ENCODE data around the gene SPATA31D1. TPM values are rescaled to one million over a fixed set of nuclear protein-coding genes. Genes with fewer than 3 reads are reported as not detected.
A peak's percentile ranks its signal among the peaks of the same experiment; 100 is the strongest.
"Not testable (repeated sequence)": the region's sequence is repeated elsewhere in the genome, so short reads cannot be mapped to it uniquely, and the experiment has no call there.

Gene SPATA31D1
- total RNA-seq (2021; fragmentation: NEBNext Ultra II Directional; extraction: Animal tissue kit (Norgen Biotek cat#: 25700)), result not detected
- long read RNA-seq, result 0 reads

- DNase-seq; H3K4me1 Mint-ChIP-seq (ENCODE audit: low read depth); H3K4me3 Mint-ChIP-seq; H3K9me3 Mint-ChIP-seq; H3K36me3 Mint-ChIP-seq (ENCODE audit: low read depth); H3K27ac Mint-ChIP-seq: not testable (repeated sequence)
- H3K27me3 Mint-ChIP-seq (ENCODE audit: insufficient read depth), result peaks cover 14% of the 10 kb centered on the region
Measured at GRCh38 chr9:81988472-81988871, at the start of gene SPATA31D1. Gene SPATA31D1, plus strand, starts transcription at chr9:81988772. Its CDS starts 47 bp downstream, at chr9:81988819.

GRCh38 chr9:81943393-81943792 is 45.2 kb upstream of the SPATA31D1 start, which contains the start of gene SPATA31D3:
Gene SPATA31D3, plus strand, starts transcription at chr9:81943500. Its CDS starts 86 bp downstream, at chr9:81943586.
- DNase-seq; H3K27ac Mint-ChIP-seq; H3K36me3 Mint-ChIP-seq (ENCODE audit: low read depth); H3K27me3 Mint-ChIP-seq (ENCODE audit: insufficient read depth); H3K9me3 Mint-ChIP-seq; H3K4me3 Mint-ChIP-seq; H3K4me1 Mint-ChIP-seq (ENCODE audit: low read depth): not testable (repeated sequence)

- not testable (repeated sequence) for H3K36me3 Mint-ChIP-seq (ENCODE audit: low read depth); DNase-seq; H3K27me3 Mint-ChIP-seq (ENCODE audit: insufficient read depth); H3K27ac Mint-ChIP-seq; H3K4me1 Mint-ChIP-seq (ENCODE audit: low read depth); H3K4me3 Mint-ChIP-seq; H3K9me3 Mint-ChIP-seq
Measured at GRCh38 chr9:81948650-81949049, 39.9 kb upstream of the SPATA31D1 start.

DNA sequence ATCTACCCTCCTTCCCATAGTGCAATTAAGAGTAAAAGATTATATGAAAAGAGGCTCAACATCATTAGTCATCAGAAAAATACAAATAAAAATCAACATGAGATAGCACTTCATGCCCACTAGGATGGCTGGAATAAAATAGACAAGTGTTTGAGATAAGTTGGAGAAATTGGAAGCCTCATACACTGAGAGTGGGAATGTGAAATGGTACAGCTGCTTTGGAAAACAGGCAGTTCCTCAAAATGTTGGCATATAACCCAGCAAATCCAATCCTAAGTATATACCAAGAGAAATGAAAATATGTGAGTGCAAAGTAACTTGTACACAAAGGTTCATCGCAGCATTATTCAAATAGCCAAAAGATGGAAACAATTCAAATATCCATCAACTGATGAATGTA is 35.5 kb upstream of the SPATA31D1 start:
- Mint-ChIP-seq H3K4me3 (no peak overlapping the region), H3K9me3 (peaks cover 32% of the 10 kb centered on the region), H3K27me3 (ENCODE audit: insufficient read depth) (no peaks in the 10 kb centered on the region; the same call in 1 of the 2 replicates), H3K36me3 (ENCODE audit: low read depth) (peaks cover 16% of the 10 kb centered on the region), H3K4me1 (ENCODE audit: low read depth) (no peaks in the 10 kb centered on the region), H3K27ac (no peak overlapping the region)
- no peak for DNase-seq
- TF ChIP-seq CTCF (IDR thresholded peaks at IDR 0.05), result no peak

GRCh38 chr9:81955625-81956024 is 32.9 kb upstream of the SPATA31D1 start:
- Mint-ChIP-seq H3K9me3 (peaks cover 32% of the 10 kb centered on the region), H3K27me3 (ENCODE audit: insufficient read depth) (peaks cover 4% of the 10 kb centered on the region; the same call in 1 of the 2 replicates), H3K4me1 (ENCODE audit: low read depth) (no peaks in the 10 kb centered on the region), H3K4me3 (no peak overlapping the region), H3K36me3 (ENCODE audit: low read depth) (peaks cover 16% of the 10 kb centered on the region), H3K27ac (no peak overlapping the region)
- DNase-seq, result no peak
- no peak for TF ChIP-seq CTCF (IDR thresholded peaks at IDR 0.05)

- TF ChIP-seq CTCF (IDR thresholded peaks at IDR 0.05), result no peak
- no peak overlapping the region for H3K4me3 Mint-ChIP-seq
- DNase-seq, result peak; percentile 18
- H3K27ac Mint-ChIP-seq, result no peak overlapping the region
- H3K27me3 Mint-ChIP-seq (ENCODE audit: insufficient read depth), result peaks cover 3% of the 10 kb centered on the region
- no peaks in the 10 kb centered on the region for H3K36me3 Mint-ChIP-seq (ENCODE audit: low read depth)
- H3K9me3 Mint-ChIP-seq, result no peaks in the 10 kb centered on the region
- peaks cover 7% of the 10 kb centered on the region; the same call in 1 of the 2 replicates for H3K4me1 Mint-ChIP-seq (ENCODE audit: low read depth)
Measured at GRCh38 chr9:81964218-81965171, 24.1 kb upstream of the SPATA31D1 start.

DNA sequence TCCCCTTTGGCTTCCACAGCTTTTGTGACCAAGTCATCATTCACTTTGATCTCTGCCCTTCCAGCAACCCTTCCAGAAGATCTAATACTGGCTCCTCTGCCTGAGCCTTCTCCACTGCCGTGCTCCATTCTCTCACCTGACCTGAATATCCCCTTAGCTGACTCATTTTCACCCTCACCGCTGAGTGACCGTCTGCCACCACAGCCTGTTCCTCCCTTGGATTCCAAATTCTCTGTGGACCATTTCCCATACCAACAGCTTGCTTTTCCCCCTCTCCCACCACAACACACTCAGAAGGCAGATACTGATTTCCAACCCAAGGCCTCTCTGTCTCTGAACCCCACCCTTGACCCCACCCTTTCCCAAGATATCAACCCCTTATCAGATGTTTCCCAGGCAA is 20.5 kb upstream of the SPATA31D1 start:
- no peak for TF ChIP-seq CTCF (IDR thresholded peaks at IDR 0.05)

More for the DNA sequence above, 20.5 kb upstream of the SPATA31D1 start:
- H3K27ac Mint-ChIP-seq, result no peak overlapping the region
- no peaks in the 10 kb centered on the region for H3K9me3 Mint-ChIP-seq
- DNase-seq, result no peak
- peaks cover 6% of the 10 kb centered on the region for H3K27me3 Mint-ChIP-seq (ENCODE audit: insufficient read depth)
- H3K4me3 Mint-ChIP-seq, result no peak overlapping the region
- peaks cover 7% of the 10 kb centered on the region; the same call in 1 of the 2 replicates for H3K4me1 Mint-ChIP-seq (ENCODE audit: low read depth)
- no peaks in the 10 kb centered on the region for H3K36me3 Mint-ChIP-seq (ENCODE audit: low read depth)

Measured in HFFc6 (cell line).